ENCODE results near the gene MAML2. TPM values are rescaled to one million over a fixed set of nuclear protein-coding genes. Genes with fewer than 3 reads are reported as not detected.

The MAML2 gene
- total and polyA plus RNA-seq, 10 donors, result 2.7 to 43.4 (median 27.2) TPM

DNA sequence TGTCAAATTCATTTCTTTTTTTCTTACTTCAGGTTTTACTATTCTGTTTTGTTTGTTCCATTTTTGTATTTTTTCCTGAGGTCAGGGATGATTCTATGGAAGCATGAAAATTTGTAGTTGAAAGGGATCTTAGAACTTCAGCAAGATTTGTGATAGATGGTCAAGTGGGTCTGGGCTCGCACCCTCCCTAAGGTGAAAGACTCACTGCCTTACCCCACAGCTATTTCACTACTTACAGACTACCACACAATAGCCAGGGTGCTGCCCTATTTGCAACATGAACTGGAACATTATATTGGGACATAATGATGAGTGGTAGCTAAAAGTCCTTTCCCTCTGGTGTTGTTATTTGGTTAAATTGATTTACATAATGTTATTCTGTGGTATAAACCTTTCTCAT lies 62.6 kb downstream of the MAML2 start:
- Histone ChIP-seq H3K27me3 (replicated peaks in 1 of 7) (no peaks in the 10 kb centered on the region), H3K4me1 (peaks cover 8 to 84% (median 43%) of the 10 kb centered on the region in 6 donors), H3K4me3 (no peak overlapping the region), H3K27ac (no peak overlapping the region), H3K36me3 (peaks cover 0 to 7% (median 0%) of the 10 kb centered on the region in 6 donors), H3K9me3 (no peaks in the 10 kb centered on the region)
- 84 to 100% (median 96%) methylated on average over 1 of the region's 1 CpG for WGBS, 5 donors
- intact Hi-C loops (cut with DNase I; ENCODE audit: low total_unique reads), result no loop called here
- TF ChIP-seq POLR2A (IDR thresholded peaks at IDR 0.05) (no peak), POLR2AphosphoS5 (IDR thresholded peaks at IDR 0.05) (no peak)
- TF ChIP-seq, protein P1, sequence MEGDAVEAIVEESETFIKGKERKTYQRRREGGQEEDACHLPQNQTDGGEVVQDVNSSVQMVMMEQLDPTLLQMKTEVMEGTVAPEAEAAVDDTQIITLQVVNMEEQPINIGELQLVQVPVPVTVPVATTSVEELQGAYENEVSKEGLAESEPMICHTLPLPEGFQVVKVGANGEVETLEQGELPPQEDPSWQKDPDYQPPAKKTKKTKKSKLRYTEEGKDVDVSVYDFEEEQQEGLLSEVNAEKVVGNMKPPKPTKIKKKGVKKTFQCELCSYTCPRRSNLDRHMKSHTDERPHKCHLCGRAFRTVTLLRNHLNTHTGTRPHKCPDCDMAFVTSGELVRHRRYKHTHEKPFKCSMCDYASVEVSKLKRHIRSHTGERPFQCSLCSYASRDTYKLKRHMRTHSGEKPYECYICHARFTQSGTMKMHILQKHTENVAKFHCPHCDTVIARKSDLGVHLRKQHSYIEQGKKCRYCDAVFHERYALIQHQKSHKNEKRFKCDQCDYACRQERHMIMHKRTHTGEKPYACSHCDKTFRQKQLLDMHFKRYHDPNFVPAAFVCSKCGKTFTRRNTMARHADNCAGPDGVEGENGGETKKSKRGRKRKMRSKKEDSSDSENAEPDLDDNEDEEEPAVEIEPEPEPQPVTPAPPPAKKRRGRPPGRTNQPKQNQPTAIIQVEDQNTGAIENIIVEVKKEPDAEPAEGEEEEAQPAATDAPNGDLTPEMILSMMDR (IDR thresholded peaks at IDR 0.05 in 8 of 11, conservative IDR thresholded peaks at IDR 0.05 in 3 of 11), result no peak
- DNase-seq, result no peak

DNA sequence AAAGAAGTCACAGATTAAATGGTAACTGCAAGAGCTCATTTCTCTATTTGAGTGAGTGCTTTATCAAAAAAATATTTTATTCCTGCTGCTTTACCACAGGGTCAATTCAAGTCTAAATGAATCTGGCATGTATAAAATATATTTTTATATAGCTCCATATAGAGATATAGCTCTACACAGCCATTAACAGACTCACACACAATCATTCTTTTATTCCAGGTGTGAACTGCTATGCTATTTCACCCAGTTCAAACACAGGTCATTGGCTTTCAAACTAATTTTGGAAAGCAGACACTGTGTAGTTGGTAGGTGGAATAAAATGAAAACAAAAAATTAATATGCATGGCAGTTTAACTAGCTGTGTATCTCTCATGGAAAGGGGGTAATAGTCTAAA lies 63.1 kb downstream of the MAML2 start:
- Histone ChIP-seq H3K4me3 (no peak overlapping the region), H3K27me3 (replicated peaks in 1 of 7) (no peaks in the 10 kb centered on the region), H3K9me3 (no peaks in the 10 kb centered on the region), H3K36me3 (peaks cover 0 to 7% (median 0%) of the 10 kb centered on the region in 6 donors), H3K4me1 (peaks cover 8 to 84% (median 43%) of the 10 kb centered on the region in 6 donors), H3K27ac (no peak overlapping the region)
- no peak for DNase-seq
- TF ChIP-seq, protein P1 (IDR thresholded peaks at IDR 0.05 in 8 of 11, conservative IDR thresholded peaks at IDR 0.05 in 3 of 11), result no peak
- no peak for TF ChIP-seq POLR2AphosphoS5 (IDR thresholded peaks at IDR 0.05)
- TF ChIP-seq POLR2A (IDR thresholded peaks at IDR 0.05), result no peak
- intact Hi-C loops (cut with DNase I; ENCODE audit: low total_unique reads), result loop anchor here (10.0 kb wide), 1 partner anchor 55 kb away; no protein-coding TSS in a partner anchor

DNA sequence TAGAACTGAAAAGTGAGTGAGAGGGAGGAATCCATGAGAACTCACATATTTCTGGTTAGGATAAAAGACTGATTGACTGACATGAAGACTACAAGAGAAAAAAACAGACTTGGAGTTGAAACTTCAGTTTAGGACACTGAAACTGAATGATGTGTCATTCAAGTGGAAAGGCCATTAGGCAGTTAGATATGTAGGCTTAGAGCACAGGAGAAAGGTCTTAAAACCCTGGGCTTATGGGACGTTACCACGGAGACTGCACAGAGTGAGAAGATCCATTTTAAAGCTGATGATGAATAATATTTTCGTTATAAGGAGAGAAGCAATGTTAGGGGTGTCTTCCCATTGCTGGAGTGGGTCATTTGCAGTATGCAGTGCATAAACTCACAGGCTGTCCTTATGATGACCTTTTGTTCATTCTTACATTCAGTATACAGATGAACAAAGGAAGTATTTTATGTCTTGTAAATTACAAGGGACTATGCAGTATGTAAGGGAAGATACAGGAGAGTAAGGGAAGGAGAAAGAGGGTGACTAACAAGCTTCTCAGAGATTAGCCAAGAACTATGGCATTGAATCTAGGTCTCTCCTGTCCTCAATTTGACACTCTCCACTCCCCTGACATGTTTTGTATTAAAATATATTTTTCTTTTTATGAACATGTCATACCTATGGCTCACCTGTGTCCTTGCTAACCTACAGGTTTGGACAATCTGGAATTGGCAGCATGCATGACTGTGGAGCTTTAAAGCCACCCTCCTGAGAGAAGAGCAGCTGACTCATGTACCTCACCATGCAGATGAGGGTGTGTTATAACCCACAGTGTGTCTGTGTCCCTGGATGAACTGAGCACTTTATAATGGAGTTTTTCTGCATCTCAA lies 63.7 kb downstream of the MAML2 start:
- no peak for DNase-seq
- H3K36me3 ChIP-seq, result peaks cover 0 to 7% (median 0%) of the 10 kb centered on the region in 6 donors
- no peaks in the 10 kb centered on the region for H3K9me3 ChIP-seq
- intact Hi-C loops (cut with DNase I; ENCODE audit: low total_unique reads), result loop anchor here (10.0 kb wide), 1 partner anchor 56 kb away; no protein-coding TSS in a partner anchor
- H3K4me1 ChIP-seq, result peaks cover 8 to 78% (median 42%) of the 10 kb centered on the region in 6 donors
- 78 to 94% (median 87%) methylated on average over 3 of the region's 3 CpGs for WGBS, 5 donors
- H3K27ac ChIP-seq, result peak overlapping the region in 1 of 8 donors; percentile 8
- no peak for TF ChIP-seq POLR2AphosphoS5 (IDR thresholded peaks at IDR 0.05)
- TF ChIP-seq, protein P1 (IDR thresholded peaks at IDR 0.05 in 8 of 11, conservative IDR thresholded peaks at IDR 0.05 in 3 of 11), result no peak
- TF ChIP-seq POLR2A (IDR thresholded peaks at IDR 0.05), result no peak
- no peaks in the 10 kb centered on the region for H3K27me3 ChIP-seq (replicated peaks in 1 of 7)
- no peak overlapping the region for H3K4me3 ChIP-seq

Measured in spleen (tissue), 11 donors.